GM19193 (cell line): ENCODE measurements around the gene GPAM.

Source experiments
- POLR2A ChIP-seq: IDR thresholded peaks from 4 replicates; pipeline ENCODE4 v1.6.1; 2011; ENCODE audit not compliant: insufficient read depth, insufficient read length; ENCODE audit errors: extremely low read depth

The GPAM gene

DNA sequence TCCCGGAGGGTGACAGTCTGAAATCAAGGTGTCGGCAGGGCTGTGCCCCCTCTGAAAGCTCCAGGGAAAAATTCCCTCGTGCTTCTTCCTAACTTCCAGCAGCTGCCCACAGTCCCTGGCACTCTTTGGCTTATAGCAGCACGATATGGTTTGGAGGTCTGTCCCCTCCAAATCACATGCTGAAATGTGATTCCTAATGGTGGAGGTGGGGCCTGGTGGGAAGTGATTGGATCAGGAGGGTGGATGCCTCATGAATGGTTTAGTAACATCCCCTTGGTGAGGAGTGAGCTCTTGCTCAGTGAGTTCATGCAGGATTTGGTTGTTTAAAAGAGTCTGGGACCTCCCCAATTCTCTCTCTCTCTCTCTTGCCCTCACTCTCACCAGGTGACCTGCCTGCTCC, 51.1 kb downstream of the GPAM start:
- TF ChIP-seq POLR2A = no peak

DNA sequence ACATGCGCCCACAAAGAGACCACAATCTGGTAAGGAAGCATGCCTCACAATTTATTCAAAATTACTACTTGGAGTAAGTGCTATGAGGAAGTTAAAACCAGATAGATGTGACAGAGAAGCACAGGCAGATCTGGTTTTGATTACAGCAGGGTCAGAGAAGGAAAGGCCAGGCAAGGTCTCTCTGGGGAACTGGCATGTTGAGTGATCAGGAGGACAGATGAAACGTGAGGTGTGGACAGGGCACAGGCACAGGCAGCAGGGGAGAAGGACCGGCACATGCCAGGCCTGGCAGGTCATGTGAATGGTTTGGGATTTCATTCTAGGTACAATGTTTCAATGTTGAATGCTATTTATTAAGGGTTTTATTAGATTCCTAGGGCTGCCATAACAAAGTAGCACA, 51.6 kb downstream of the GPAM start:
- no peak for TF ChIP-seq POLR2A

DNA sequence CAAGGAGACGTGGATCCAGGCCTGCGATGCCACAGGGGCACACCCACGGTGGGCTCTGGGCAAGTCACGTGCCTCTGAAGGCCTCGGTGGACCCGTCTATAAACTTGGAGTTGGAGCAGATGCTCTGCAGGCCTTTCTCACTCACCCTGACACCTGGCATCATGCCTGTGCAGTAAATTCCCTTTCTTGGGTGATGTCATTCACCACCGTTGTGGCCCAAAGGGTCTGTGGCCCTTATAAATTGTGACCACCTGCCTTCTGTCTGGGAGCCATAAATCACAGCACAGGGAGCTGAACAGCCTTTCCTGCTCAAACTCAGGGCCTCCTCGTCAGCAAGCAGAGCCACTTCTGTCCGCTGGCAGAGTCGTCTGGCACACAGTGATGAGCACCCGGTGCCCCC, 52.2 kb downstream of the GPAM start:
- no peak for TF ChIP-seq POLR2A

DNA sequence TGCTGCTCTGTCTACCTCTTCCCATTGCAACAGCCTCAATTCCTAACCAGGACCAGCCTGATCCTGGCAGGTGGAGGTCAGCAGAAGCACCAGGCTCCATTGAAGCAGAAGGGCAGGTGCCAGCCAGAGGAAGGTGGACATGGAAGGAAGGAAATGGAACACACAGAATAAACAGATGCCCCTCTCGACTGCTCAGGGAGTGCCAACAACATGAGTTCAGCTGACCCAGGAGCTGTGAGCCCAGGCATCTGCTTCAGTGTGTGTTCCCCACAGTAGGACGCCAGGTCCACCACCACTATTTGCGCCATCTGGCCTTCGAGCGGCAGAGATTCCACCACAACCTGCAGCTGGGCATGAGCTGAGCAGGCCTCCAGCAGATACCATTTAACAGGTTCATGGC, 56.7 kb downstream of the GPAM start:
- TF ChIP-seq POLR2A = no peak

DNA sequence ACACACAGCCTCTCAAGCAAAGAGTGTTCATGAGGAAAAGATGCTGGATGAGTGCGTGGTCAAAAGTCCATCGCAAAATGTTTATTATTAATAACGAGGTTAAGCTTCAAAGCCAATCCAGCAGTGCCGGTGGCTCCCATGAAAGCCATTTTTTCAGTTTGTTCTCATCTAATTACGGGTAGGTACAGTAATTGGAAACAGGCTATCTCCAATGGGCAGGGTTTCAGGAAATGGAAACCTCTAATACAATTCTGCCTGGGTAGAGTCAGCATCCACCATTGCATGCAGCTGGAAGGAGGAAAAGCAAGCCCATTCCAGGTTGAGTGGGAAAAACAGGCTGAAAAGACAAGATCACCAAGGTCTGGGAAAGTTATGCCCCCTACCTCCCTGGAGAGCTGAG, 57.4 kb downstream of the GPAM start:
- TF ChIP-seq POLR2A = no peak

DNA sequence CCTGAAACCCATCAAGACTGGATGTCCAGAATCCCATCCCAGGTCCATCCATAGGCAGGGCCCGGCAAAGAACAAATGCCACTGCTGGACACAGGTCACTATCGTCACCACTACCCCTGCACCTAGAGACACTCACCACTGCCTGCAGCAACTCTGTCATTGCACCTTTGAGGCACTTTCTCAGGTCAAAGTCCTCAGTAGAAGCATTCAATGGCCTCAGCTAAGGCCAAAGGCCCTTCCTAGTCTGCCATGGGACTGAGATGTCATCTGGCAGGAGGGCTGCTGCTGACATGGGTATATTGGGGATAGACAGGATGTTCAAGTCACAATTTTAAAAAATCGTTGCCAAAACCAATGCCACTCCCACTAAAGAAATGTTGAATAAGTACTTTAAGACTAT, 58.7 kb downstream of the GPAM start:
- no peak for TF ChIP-seq POLR2A

- no peak for TF ChIP-seq POLR2A
Measured at GRCh38 chr10:112122827-112123226, 60.7 kb downstream of the GPAM start.

- TF ChIP-seq POLR2A = no peak
Measured at GRCh38 chr10:112120491-112120890, 63.1 kb downstream of the GPAM start.

DNA sequence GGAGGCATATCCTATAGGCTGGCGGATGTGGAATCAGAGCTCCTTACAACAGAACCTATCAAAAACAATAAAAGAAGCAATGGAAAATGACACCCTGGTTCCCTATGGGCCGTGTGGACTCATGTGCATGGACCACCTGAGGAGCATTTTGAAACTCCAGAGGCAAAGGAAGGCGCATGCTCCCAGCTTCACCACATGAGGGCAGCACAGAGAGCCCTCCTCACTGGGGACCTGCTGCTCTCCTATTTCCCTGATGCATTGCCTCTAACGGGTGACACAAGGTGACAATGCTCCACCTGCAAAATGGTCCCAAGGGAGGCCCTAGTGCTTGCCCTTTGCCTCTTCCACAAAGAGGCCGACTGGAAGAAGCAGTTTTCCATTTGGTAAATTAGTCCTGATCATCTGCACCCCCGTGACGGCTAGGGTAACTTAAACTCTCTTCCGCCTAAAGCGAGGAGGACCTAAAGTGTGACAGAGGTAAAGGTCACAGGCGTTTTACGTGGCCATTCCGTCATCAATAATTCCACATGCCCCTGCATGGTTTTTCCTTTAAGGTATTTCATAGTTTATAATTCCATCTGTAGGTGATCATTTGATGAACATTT, 67.7 kb downstream of the GPAM start:
- TF ChIP-seq POLR2A = no peak
